ENCODE measurements around the gene ITSN2. TPM values are rescaled to one million over a fixed set of nuclear protein-coding genes. Genes with fewer than 3 reads are reported as not detected.

ITSN2 gene
- total and polyA plus RNA-seq, 11 donors: 19.3 to 55.0 (median 37.4) TPM

DNA sequence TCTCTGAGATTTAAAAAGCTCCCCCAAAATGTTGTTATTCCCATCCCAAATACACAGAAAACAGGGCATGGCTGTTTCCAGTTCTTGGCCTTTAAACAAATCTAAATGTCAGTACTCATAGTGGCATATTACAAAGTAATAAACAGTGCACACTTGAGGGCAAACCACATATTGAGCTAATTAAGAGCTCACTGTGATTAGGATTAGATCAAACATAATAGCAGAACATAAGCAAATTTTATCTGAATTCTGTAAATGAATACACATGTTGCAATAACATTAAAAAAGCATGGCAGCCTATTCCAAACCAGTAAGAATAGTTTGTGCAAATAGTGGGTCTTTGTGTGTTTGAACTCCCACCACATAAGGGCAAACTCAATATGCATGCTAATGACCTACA, 118.8 kb downstream of the ITSN2 start:
- Histone ChIP-seq H3K9me3 (no peaks in the 10 kb centered on the region), H3K27ac (no peak overlapping the region), H3K36me3 (peaks cover 4 to 89% (median 54%) of the 10 kb centered on the region in 9 donors), H3K27me3 (no peaks in the 10 kb centered on the region), H3K4me1 (peaks cover 0 to 2% (median 0%) of the 10 kb centered on the region in 12 donors), H3K4me3 (no peak overlapping the region)
- DNase-seq (no peak), ATAC-seq (no peak)
- no peak for TF ChIP-seq POLR2A (IDR thresholded peaks at IDR 0.05)
- TF ChIP-seq, protein P1, sequence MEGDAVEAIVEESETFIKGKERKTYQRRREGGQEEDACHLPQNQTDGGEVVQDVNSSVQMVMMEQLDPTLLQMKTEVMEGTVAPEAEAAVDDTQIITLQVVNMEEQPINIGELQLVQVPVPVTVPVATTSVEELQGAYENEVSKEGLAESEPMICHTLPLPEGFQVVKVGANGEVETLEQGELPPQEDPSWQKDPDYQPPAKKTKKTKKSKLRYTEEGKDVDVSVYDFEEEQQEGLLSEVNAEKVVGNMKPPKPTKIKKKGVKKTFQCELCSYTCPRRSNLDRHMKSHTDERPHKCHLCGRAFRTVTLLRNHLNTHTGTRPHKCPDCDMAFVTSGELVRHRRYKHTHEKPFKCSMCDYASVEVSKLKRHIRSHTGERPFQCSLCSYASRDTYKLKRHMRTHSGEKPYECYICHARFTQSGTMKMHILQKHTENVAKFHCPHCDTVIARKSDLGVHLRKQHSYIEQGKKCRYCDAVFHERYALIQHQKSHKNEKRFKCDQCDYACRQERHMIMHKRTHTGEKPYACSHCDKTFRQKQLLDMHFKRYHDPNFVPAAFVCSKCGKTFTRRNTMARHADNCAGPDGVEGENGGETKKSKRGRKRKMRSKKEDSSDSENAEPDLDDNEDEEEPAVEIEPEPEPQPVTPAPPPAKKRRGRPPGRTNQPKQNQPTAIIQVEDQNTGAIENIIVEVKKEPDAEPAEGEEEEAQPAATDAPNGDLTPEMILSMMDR (IDR thresholded peaks at IDR 0.05): no peak
- intact Hi-C loops (cut with DNase I): loop anchor here in 2 of 10 donors (10.0 kb wide), 1 partner anchor 53 kb away; no protein-coding TSS in a partner anchor

DNA sequence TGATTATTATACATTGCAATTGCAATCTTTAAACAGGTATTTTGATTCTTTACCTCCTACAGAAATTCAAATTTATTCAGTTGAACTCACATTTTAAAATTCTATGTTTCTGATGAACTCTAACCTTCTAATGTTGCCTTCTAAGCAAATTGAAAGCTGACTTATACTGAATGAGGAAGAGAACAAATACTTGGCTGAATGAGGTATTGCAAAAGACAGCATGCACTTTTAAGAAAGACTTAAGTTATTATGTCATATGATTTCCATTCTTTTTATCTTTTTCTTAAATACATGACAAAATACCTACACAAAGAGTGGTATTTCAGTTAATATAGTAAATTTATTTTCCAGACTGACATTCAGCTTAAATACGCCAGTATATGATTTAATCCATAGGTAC, 120.8 kb downstream of the ITSN2 start:
- intact Hi-C loops (cut with DNase I): no loop called here
- DNase-seq: no peak

DNA sequence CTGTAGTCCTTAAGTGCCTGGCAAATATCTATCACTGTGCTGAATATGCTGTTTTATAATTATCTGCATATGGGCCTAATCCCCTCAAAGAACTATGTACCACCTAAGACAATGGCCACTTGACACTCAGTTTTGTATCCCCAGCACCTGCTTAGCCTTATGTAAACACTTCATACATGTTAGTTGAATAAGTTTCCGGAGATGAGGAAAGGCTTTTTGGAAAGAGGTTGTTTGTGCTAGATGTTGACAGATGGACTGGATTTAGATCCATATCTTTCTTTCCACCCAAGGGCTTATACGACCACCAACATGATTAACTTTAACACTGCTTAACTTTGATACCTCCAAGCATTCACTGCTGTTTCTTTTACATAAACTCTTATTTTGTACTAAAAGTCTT, 122.2 kb downstream of the ITSN2 start:
- Histone ChIP-seq H3K9me3 (no peaks in the 10 kb centered on the region), H3K4me3 (no peak overlapping the region), H3K27ac (no peak overlapping the region), H3K36me3 (peaks cover 0 to 58% (median 33%) of the 10 kb centered on the region in 9 donors), H3K27me3 (no peaks in the 10 kb centered on the region), H3K4me1 (peaks cover 0 to 2% (median 0%) of the 10 kb centered on the region in 12 donors)
- DNase-seq (no peak), ATAC-seq (no peak)
- TF ChIP-seq, protein P1 (IDR thresholded peaks at IDR 0.05): no peak
- no peak for TF ChIP-seq POLR2A (IDR thresholded peaks at IDR 0.05)
- WGBS, 4 donors: 92 to 97% (median 97%) methylated on average over 2 of the region's 2 CpGs
- intact Hi-C loops (cut with DNase I): no loop called here

More for the DNA sequence above, 120.8 kb downstream of the ITSN2 start:
- H3K27ac ChIP-seq: no peak overlapping the region
- TF ChIP-seq POLR2A (IDR thresholded peaks at IDR 0.05): no peak
- TF ChIP-seq, protein P1 (IDR thresholded peaks at IDR 0.05): no peak
- ATAC-seq: no peak
- peaks cover 0 to 70% (median 40%) of the 10 kb centered on the region in 9 donors for H3K36me3 ChIP-seq
- H3K27me3 ChIP-seq: no peaks in the 10 kb centered on the region
- WGBS, 4 donors: 96 to 100% (median 99%) methylated on average over 1 of the region's 1 CpG
- H3K4me1 ChIP-seq: peaks cover 0 to 2% (median 0%) of the 10 kb centered on the region in 12 donors
- no peaks in the 10 kb centered on the region for H3K9me3 ChIP-seq
- no peak overlapping the region for H3K4me3 ChIP-seq

DNA sequence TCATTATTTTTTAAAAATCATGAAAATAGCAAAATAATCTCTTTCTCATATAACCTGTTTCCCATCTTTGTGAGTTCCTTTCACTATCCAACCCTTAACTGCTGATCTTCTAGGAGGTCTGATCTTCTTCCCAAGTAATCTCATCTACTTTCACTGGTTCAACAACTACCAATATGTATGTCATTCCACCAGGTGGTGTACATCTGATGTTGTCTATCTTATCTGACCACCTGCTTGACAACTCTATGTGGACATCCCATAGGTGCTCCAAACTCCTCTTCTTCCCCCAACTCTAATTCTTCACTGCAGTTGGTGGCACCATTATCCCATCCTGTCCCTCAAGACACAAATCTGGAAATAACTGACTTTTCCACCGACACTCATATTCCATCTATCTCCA, 123.0 kb downstream of the ITSN2 start:
- 96 to 100% (median 97%) methylated on average over 1 of the region's 1 CpG for WGBS, 4 donors
- H3K9me3 ChIP-seq: no peaks in the 10 kb centered on the region
- TF ChIP-seq POLR2A (IDR thresholded peaks at IDR 0.05): no peak
- TF ChIP-seq, protein P1 (IDR thresholded peaks at IDR 0.05): no peak
- peaks cover 0 to 58% (median 28%) of the 10 kb centered on the region in 9 donors for H3K36me3 ChIP-seq
- no peak overlapping the region for H3K27ac ChIP-seq
- intact Hi-C loops (cut with DNase I): no loop called here
- DNase-seq (no peak), ATAC-seq (no peak)
- peaks cover 0 to 2% (median 0%) of the 10 kb centered on the region in 12 donors for H3K4me1 ChIP-seq
- H3K4me3 ChIP-seq: no peak overlapping the region
- no peaks in the 10 kb centered on the region for H3K27me3 ChIP-seq
